OCI-M2 (cell line): Measurements from ENCODE around the gene CD28.
"Not testable (repeated sequence)": the region's sequence is repeated elsewhere in the genome, so short reads cannot be mapped to it uniquely, and the experiment has no call there.

Experiments
- DNase-seq: peaks from one replicate; lab custom pipeline; 2025; ENCODE audit not compliant: unreplicated experiment; lab: John Stamatoyannopoulos, UW

The CD28 gene

DNA sequence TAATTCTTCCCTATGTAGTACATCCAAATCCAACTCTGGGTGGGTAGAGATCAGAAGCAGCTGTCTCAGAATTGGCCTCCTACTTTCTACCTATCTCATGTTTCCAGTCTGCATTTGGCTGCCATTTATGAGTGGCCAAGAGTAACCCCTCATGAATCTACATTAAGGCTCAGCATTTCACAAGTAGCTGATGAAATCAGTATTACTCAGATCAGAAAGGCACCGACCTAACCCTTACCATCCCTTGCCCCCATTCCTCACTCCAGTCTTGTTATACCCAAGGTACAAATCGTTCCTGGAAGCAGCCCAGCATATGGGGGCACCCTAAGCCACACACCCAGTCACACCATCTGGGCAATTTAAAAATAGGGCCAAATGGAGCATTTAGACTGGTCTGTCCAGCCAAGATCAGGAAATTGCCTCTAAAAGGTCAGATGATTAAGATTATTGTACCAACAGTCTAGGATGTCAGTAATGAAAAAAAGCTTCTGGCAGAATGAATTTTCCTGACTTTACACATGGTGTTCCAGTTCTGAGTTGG lies 37.1 kb downstream of the CD28 start:
- no peak for DNase-seq

DNA sequence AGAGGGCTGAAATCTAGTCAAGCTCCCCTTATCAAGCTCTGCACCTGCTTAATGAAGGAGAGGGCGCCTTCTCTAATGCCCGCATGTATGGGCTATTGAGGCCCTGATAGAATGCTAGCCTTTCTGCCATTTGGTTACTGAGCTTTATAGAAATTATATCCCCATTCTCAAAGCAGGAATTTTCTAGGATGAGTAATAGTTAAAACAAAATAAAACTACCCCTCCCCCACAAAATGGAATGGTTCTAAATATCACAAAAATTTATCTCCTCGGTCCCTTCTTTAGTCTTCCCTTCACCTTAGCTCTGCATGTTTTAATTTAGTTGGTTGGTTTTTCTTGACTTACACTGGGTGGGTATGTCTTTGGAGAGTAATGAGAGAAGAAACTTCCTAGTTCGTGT lies 37.7 kb downstream of the CD28 start:
- no peak for DNase-seq

DNA sequence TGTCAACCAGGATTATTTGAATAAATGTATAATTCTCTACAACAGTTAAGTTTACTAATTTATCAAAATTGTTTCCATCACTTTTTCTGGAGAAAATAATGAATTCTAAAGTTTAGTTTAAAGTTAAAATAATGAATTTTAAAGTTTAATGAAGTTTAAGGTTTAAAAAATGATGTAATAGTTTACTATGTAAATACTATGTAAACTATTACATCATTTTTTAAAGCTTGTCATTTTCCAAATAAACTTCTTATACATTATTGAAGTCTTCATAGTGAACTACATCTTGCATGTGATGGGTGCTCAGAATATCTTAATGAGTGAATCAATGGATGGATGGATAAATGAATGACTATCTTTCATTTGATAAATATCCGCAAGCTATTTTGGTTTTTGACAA lies 38.8 kb downstream of the CD28 start:
- no peak for DNase-seq

GRCh38 chr2:203748331-203749126 lies 42.1 kb downstream of the CD28 start:
- no peak for DNase-seq

DNA sequence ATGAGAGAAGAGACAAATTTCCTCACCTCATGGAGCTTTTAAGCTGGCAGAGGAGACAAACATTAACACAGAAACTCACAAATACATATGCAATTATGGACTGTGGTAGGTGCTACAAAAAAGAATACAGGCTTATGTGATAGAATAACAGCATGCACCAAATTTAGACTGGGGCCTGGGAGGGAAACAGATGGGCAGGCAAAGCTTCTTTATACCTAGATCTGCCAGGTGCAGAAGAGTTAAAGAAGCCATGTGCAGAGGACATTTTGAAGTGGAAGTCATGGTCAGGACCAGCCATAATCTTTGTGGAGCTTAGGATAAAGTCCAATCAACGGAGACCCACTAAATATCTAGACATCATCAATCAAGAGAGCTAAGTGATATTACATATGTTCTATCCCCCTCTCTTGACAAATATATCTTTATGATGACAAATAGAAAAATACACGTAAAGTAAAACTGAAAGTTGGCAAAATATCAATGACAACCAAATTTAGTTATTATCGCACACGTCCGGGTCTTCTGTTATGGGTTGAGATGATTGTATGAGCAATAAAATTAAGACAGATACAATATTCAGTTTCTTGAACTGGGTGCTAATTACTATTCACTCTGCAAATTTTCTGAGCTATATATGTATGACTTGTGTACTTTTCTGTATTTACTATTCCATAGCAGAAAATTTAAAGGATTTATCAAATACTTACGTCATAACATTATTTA lies 44.1 kb downstream of the CD28 start:
- DNase-seq: no peak

- no peak for DNase-seq
Observed at GRCh38 chr2:203751685-203752271, 45.3 kb downstream of the CD28 start.

DNA sequence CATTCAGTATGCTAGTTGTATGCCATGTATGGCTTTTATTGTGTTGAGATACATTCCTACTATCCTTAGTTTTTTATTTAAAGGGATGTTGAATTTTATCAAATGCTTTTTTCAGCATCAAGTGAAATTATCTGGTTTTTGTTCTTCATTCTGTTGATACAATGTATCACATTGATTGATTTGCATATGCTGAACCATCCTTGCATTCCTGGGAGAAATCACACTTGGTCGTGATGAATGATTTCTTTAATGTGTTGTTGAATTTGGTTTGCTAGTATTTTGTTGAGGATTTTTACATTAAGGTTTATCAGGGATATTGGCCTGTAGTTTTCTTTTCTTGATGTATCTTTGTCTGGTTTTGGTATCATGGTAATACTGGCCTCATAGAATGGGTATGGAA lies 49.7 kb downstream of the CD28 start:
- DNase-seq: no peak

- DNase-seq: no peak
Observed at GRCh38 chr2:203758841-203759689, 52.6 kb downstream of the CD28 start.

- no peak for DNase-seq
Observed at GRCh38 chr2:203759690-203760365, 53.4 kb downstream of the CD28 start.

GRCh38 chr2:203761121-203761520 lies 54.7 kb downstream of the CD28 start:
- DNase-seq: no peak

- no peak for DNase-seq
Observed at GRCh38 chr2:203763241-203763937, 57.0 kb downstream of the CD28 start.

DNA sequence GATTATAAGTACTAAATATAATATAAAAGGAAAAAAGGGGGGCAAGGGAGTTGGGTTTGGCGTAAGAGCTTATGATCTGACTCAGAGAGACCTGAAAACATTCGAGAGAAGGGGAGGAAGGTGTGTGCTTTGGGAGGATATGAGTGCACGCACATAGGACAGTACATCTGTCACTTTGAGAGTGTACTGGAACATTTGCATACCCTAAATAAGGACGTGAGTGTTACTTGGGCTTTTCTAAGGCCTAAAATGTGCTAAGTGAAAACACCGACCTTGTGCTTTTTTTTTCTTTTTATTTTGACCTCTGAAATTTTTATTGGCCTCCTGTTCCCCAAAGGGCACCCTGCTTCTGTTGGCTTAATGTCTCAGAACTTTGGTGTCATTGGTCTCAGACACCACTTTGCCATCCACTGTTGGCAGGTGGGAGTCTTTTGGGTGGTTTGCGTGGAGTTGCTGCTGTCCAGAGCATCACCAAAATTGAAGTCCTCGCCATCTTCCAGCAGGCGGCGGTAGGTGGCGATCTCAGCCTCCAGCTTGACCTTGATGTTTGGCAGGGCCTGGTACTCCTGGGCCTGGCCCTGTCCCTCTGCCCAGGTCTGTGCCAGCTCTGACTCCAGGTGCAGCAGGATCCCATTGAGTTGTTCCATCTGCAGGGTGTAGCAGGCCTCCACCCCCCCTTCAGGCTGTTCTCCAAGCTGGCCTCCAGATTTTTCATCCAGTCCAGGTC lies 57.7 kb downstream of the CD28 start:
- DNase-seq: no peak

- no peak for DNase-seq
Observed at GRCh38 chr2:203772456-203773165, 66.2 kb downstream of the CD28 start.

DNA sequence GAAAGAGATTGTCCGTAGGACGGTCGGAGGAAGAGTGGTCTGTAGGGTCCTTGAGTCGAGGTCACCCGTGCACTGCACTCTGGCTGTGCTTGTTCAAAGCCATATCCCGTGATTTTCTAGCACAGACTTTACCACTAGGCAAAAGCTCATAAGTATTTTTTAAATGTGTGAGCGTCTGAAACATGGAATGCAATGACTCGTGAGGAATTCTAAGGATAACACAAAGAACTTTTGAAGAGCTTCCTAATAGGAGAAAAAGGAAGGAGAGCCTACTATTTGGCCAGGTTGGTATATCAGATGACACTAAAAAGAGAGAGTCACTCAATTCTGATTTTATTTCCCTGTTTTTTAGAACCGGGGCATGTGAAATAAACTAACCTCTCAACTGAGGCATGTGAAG lies 68.3 kb downstream of the CD28 start:
- DNase-seq: no peak

DNA sequence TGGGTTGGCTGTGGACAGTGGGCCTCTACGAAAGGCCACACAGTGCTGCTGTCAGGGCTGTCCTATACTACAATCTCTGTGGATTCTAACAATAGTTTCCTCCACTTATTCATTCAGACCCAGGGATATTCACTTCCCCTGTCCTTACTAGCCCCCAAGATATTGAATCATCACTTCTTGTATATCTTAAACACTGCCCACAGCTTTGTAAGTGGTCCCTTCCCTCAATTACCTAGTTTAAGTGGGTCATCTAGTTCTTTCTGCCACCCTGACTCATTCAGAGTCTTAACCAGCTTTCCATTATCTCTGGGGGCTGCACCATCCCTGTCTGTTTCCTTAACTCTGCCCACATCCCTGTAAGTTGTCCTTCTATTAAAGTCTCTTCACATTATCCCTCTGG lies 69.2 kb downstream of the CD28 start:
- no peak for DNase-seq

DNA sequence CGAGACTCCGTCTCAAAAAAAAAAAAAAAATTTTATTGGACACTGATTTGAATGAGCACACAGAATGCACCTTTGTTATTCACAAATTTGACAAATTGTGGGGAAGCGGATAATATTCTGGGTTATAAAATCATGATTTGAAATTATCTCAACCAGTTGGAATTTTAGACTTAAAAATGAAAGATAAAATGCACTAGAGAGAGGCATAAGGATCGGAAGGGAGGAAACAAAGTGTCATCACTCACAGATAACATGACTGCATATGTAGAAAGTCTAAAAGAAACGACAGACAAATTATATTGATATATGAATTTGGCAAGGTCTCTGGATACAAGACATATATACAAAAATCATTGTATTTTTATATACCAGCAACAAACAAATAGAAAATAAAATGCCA lies 70.6 kb downstream of the CD28 start:
- DNase-seq: no peak

DNA sequence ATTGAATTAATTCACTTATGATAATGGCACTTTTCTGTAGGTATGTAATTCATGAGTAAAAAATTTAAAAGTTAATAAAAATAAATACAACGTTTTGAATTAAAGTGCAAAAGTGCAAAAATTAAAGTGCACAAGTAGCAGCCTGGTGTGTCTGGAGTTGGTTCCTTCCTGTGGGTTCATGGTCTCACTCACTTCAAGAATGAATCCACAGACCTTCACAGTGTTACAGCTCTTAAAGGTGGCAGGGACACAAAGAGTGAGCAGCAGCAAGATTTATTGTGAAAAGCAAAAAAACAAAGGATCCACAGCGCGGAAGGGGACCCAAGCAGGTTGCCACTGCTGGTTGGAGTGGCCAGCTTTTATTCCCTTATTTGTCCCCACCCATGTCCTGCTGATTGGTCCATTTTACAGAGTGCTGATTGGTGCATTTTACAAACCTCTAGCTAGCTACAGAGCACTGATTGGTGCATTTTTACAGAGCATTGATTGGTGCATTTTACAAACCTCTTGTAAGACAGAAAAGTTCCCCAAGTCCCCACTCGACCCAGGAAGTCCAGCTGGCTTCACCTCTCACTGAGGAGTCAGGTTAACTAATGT lies 73.1 kb downstream of the CD28 start:
- DNase-seq: not testable (repeated sequence)

- DNase-seq: no peak
Observed at GRCh38 chr2:203780231-203780630, 73.8 kb downstream of the CD28 start.
